Measurements from ENCODE around the gene VPS35.
"Not testable (repeated sequence)": the region's sequence is repeated elsewhere in the genome, so short reads cannot be mapped to it uniquely, and the experiment has no call there.

VPS35 gene

GRCh38 chr16:46690281-46691178, 1.6 kb upstream of the VPS35 start:
- no peak for TF ChIP-seq CTCF (IDR thresholded peaks at IDR 0.05; ENCODE audit: low read depth, low read length)
- peak overlapping the region; percentile 88 to 93 for H3K4me3 ChIP-seq (replicated peaks in 1 of 2; ENCODE audit: low read depth in 2 of 2, low read length in 2 of 2)
- peak; percentile 39 to 53 for DNase-seq (ENCODE audit: low read depth in 2 of 2)

DNA sequence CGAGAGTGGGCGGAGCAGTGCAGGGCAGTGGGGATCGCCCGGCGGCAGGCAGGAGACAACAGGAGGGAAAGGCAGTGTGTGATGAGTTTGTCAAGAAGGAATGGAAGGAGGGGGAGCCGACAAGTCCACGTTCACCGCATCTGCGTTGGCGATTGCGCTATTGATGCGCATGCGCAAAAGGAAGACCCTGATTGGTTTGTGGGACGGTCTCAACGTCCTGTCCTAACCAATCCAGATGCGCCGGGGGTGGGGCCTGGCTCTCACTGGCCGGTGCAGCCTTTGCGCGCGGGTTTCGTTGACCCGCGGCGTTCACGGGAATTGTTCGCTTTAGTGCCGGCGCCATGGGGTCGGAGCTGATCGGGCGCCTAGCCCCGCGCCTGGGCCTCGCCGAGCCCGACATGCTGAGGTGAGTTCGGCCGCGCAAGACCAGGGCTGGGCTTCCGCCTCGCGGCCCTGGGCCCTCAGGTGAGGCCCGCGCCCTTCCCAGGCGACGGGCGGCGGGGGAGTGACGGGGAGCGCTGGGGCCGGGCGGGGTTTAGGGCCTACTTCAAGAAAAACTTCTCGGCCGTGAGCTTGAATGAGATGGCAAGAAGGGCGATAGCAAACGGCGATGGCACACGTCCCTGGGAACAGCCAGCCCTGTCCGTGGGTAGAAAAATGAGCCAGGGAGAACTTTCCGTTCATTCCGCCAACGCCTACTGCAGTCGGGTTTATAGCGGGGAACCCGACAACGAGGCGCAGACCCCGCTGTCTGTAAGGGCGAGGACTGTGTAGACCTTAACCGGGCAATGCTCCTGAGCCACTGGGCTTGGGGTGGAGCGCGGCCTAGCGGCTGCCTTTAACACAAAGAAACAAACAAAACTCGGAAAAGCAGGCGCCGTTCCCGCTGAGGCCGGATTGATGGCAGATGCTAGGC, 645 bp upstream of the VPS35 start, which contains the start of gene ORC6:
ORC6 (plus strand) TSS at position 295 of the 916 bp plus-strand sequence; CDS start at position 342, 47 bp downstream.
- peak; percentile 97 to 98 for DNase-seq (ENCODE audit: low read depth in 2 of 2)
- peak within 1 kb of the TSS; percentile 88 to 93 for H3K4me3 ChIP-seq (replicated peaks in 1 of 2; ENCODE audit: low read depth in 2 of 2, low read length in 2 of 2)
- TF ChIP-seq CTCF (IDR thresholded peaks at IDR 0.05; ENCODE audit: low read depth, low read length), result peak; percentile 54

DNA sequence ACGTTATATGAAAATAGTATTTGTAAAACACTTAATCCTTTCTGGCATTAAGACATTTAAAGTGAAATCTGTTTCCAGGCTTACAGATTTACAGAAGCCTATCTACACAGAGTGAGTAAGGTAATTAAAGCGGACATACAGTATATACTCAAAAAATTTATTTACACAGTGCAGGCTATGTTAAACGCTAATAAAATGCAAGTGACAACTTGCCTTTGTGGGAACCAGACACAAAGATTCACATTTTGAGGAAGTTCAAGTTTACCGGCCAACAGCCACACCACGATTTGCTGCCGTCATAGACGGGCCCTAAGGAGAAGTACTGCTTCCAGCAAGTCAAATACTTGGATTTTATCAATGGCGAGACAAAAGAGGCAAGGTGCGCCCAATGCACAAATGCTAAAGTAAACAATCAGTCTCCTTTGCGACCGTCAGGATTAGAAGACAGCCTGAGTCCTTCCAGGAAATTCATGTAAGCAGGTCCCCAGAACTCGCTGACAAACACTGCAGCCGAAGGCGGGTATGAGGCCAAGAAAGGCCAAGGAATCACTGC, 801 bp downstream of the VPS35 start:
- H3K4me3 ChIP-seq (replicated peaks in 1 of 2; ENCODE audit: low read depth in 2 of 2, low read length in 2 of 2), result peak overlapping the region; percentile 88 to 93
- peak; percentile 3 for TF ChIP-seq CTCF (IDR thresholded peaks at IDR 0.05; ENCODE audit: low read depth, low read length)

DNA sequence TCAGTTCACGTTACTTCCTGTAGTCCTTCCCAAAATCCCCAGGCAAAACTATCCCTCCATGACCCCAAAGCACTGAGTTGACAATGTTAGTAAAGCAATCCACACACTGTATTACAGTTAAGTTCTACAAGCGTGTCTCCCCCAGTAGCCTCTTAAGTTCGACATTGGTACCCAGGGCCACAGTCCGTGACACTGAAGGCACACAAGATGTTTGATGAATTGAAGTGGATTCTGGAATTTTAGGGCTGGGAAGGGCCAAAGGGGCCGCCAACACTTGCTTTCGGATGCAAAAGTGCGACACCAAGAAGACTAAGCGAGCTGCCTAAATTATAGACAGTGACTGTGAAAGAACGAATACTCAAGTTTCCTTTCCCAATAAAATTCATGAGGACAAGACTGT, 1.5 kb downstream of the VPS35 start:
- no peak for TF ChIP-seq CTCF (IDR thresholded peaks at IDR 0.05; ENCODE audit: low read depth, low read length)
- H3K4me3 ChIP-seq (replicated peaks in 1 of 2; ENCODE audit: low read depth in 2 of 2, low read length in 2 of 2), result peak overlapping the region in 1 of 2 donors; percentile 88

More for the DNA sequence above, 801 bp downstream of the VPS35 start:
- peak; percentile 29 to 47 for DNase-seq (ENCODE audit: low read depth in 2 of 2)

DNA sequence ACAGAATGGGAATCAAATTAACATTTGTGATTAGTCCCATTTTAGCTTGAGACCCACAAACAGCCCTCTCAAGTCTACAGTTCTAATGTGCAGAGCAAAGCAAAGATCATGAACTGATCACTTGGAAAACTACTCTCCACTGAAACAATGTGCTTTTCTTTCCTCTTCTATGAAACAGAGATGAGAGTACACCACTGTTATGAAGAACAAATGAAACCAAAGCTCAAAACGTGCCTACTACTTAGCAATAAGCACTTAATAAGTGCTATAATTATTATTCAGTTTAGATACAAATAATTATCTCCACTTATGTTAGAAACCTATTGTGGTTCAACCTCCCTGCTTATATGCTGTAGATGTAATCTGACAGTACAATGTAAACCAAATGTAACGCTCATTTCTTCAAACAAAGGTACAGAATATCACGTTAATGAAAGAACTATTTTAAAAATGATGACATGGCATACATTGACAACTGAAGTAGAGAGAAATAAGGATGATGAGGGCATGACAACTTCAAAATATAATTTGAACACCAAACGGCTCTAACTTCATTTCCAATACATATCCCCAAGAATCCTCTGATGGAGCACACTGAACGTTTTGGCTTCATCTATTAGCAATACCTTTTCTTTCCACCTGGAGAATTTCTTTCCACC, 2.0 kb downstream of the VPS35 start:
- H3K4me3 ChIP-seq (replicated peaks in 1 of 2; ENCODE audit: low read depth in 2 of 2, low read length in 2 of 2), result peak overlapping the region in 1 of 2 donors; percentile 88
- DNase-seq (ENCODE audit: low read depth in 2 of 2), result no peak
- TF ChIP-seq CTCF (IDR thresholded peaks at IDR 0.05; ENCODE audit: low read depth, low read length), result no peak

More for the DNA sequence above, 1.5 kb downstream of the VPS35 start:
- DNase-seq (ENCODE audit: low read depth in 2 of 2), result no peak

GRCh38 chr16:46681867-46682266, 7.1 kb downstream of the VPS35 start:
- H3K4me3 ChIP-seq (replicated peaks in 1 of 2; ENCODE audit: low read depth in 2 of 2, low read length in 2 of 2); DNase-seq (ENCODE audit: low read depth in 2 of 2): not testable (repeated sequence)

DNA sequence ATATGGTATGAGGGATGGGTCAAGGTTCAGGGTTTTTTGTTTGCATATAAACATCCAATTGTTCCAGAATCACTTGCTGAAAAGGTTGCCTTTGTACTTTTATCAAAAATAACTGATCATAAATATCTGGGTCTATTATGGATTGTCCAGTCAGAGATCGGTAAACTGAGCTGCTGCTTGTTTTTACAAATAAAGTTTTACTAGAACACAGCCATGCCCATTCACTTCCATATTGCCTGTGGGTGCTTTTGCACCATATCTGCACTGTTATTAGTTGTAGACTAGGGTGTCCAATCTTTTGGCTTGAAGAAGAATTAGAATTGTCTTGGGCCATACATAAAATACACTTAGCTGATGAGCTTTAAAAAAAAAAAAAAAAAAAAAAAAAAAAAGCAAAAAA, 11.0 kb downstream of the VPS35 start:
- not testable (repeated sequence) for H3K4me3 ChIP-seq (replicated peaks in 1 of 2; ENCODE audit: low read depth in 2 of 2, low read length in 2 of 2); DNase-seq (ENCODE audit: low read depth in 2 of 2)

All from cardiac fibroblast (primary cell).